KMS-11 (cell line): Measurements from ENCODE around the gene ARMC2.

Experiments
- H2AFZ ChIP-seq: fragments of 200-600 bp; sonication (generic); 2 replicates; pipeline ENCODE4 v1.6.1; 2016; ENCODE audit warnings: antibody characterized with exemption, mixed run types, low read depth
- H3K27ac ChIP-seq: fragments of 200-600 bp; sonication (generic); 2 replicates; pipeline ENCODE4 v1.6.1; 2016; ENCODE audit warnings: mild to moderate bottlenecking, mixed run types
- H3K27me3 ChIP-seq: fragments of 200-600 bp; sonication (generic); 2 replicates; pipeline ENCODE4 v1.6.1; 2017; ENCODE audit warnings: mild to moderate bottlenecking, low read depth, mixed run types, moderate library complexity; ENCODE audit not compliant: insufficient read depth
- H3K36me3 ChIP-seq: fragments of 200-600 bp; sonication (generic); 2 replicates; pipeline ENCODE4 v1.6.1; 2017; ENCODE audit warnings: mild to moderate bottlenecking, mixed run types; ENCODE audit not compliant: insufficient read depth
- H3K4me1 ChIP-seq: fragments of 200-600 bp; sonication (generic); 2 replicates; pipeline ENCODE4 v1.6.1; 2016; ENCODE audit warnings: mild to moderate bottlenecking, low read depth, mixed run types; ENCODE audit not compliant: poor library complexity, severe bottlenecking
- H3K4me2 ChIP-seq: fragments of 200-600 bp; sonication (generic); 2 replicates; pipeline ENCODE4 v1.7.0; 2016; ENCODE audit warnings: mild to moderate bottlenecking, mixed run types
- H3K4me3 ChIP-seq: fragments of 200-600 bp; sonication (generic); IDR thresholded peaks from 2 replicates; pipeline ENCODE4 v1.6.1; 2017; ENCODE audit warnings: low read depth, low read length, mixed read lengths; ENCODE audit not compliant: insufficient read depth
- H3K79me2 ChIP-seq: fragments of 200-600 bp; sonication (generic); 2 replicates; pipeline ENCODE4 v1.6.1; 2016; ENCODE audit warnings: low read depth, mixed run types; ENCODE audit not compliant: insufficient read depth
- H3K9ac ChIP-seq: fragments of 200-600 bp; sonication (generic); 2 replicates; pipeline ENCODE4 v1.6.1; 2016; ENCODE audit warnings: mild to moderate bottlenecking, mixed run types
- H4K20me1 ChIP-seq: fragments of 200-600 bp; sonication (generic); 2 replicates; pipeline ENCODE4 v1.6.1; 2016; ENCODE audit warnings: mild to moderate bottlenecking, mixed run types; ENCODE audit not compliant: insufficient read depth
- TF ChIP-seq, protein P1 (sequence below): fragments of 200-600 bp; sonication (generic); conservative IDR thresholded peaks from 2 replicates; pipeline ENCODE4 v1.6.1; 2017; ENCODE audit warnings: low read depth, mild to moderate bottlenecking, antibody characterized with exemption, low read length, moderate library complexity, mixed read lengths

The ARMC2 gene

DNA sequence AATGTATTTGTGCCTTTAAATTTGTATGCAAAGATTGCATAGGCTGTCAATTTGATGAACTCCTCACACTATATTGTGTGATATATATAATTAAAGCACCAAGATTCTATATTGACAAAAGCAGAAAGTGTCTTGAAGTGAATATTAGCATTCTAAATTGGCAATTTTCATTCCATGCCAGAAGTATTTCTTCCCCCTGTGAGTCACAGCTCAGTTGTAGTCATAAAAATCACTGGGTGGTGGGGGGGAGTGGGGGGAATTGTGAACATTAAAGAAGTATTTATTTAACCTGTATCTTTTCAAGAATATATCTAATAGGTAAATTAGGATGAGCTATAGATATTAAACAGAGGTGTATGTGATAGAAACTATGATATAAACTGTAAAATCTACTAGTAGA, 3.1 kb upstream of the ARMC2 start:
- H3K36me3 ChIP-seq = no peaks in the 10 kb centered on the region

GRCh38 chr6:108846101-108846500, 2.1 kb upstream of the ARMC2 start:
- TF ChIP-seq, protein P1, sequence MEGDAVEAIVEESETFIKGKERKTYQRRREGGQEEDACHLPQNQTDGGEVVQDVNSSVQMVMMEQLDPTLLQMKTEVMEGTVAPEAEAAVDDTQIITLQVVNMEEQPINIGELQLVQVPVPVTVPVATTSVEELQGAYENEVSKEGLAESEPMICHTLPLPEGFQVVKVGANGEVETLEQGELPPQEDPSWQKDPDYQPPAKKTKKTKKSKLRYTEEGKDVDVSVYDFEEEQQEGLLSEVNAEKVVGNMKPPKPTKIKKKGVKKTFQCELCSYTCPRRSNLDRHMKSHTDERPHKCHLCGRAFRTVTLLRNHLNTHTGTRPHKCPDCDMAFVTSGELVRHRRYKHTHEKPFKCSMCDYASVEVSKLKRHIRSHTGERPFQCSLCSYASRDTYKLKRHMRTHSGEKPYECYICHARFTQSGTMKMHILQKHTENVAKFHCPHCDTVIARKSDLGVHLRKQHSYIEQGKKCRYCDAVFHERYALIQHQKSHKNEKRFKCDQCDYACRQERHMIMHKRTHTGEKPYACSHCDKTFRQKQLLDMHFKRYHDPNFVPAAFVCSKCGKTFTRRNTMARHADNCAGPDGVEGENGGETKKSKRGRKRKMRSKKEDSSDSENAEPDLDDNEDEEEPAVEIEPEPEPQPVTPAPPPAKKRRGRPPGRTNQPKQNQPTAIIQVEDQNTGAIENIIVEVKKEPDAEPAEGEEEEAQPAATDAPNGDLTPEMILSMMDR = no peak
- Histone ChIP-seq H3K27me3 (no peaks in the 10 kb centered on the region), H2AFZ (no peak overlapping the region), H3K36me3 (no peaks in the 10 kb centered on the region), H3K27ac (no peak overlapping the region), H3K4me1 (peaks cover 18% of the 10 kb centered on the region), H3K79me2 (no peaks in the 10 kb centered on the region), H3K4me2 (no peak overlapping the region), H4K20me1 (no peaks in the 10 kb centered on the region), H3K9ac (no peak overlapping the region), H3K4me3 (no peak overlapping the region)

More for the DNA sequence above, 3.1 kb upstream of the ARMC2 start:
- Histone ChIP-seq H3K4me1 (peaks cover 25% of the 10 kb centered on the region), H3K9ac (no peak overlapping the region), H3K27ac (no peak overlapping the region), H2AFZ (no peak overlapping the region), H3K4me3 (no peak overlapping the region), H3K4me2 (no peak overlapping the region), H3K79me2 (no peaks in the 10 kb centered on the region), H3K27me3 (no peaks in the 10 kb centered on the region), H4K20me1 (no peaks in the 10 kb centered on the region)
- TF ChIP-seq, protein P1 = no peak

DNA sequence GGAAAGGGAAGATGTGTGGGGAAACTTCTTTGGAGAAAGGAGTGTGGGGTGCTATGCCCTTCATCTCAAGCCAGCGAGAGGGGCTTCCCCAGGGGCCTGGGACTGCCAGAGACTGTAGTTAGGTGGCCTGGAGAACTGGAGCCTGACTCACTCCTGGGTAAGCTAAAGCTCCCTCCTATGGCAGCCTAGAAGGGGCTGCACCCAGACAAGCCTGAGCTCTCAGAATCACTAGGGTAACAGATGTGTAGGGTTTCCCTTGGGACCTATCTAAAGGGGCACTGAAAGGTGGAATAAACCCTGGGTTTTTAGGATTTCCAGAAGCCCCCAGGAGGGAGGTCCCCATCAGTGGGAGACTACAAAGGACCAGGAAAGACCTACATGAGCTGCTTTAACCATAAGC, 1.6 kb upstream of the ARMC2 start:
- Histone ChIP-seq H3K4me3 (no peak overlapping the region), H3K27me3 (no peaks in the 10 kb centered on the region), H3K4me1 (peaks cover 12% of the 10 kb centered on the region), H4K20me1 (no peaks in the 10 kb centered on the region), H2AFZ (no peak overlapping the region), H3K79me2 (no peaks in the 10 kb centered on the region), H3K4me2 (no peak overlapping the region), H3K27ac (no peak overlapping the region), H3K36me3 (no peaks in the 10 kb centered on the region), H3K9ac (no peak overlapping the region)
- TF ChIP-seq, protein P1 = no peak

GRCh38 chr6:108847738-108848115, 495 bp upstream of the ARMC2 start:
- H3K4me1 ChIP-seq = peaks cover 5% of the 10 kb centered on the region
- H3K27me3 ChIP-seq = no peaks in the 10 kb centered on the region
- H3K9ac ChIP-seq = peak overlapping the region; percentile 49; the same call in 1 of the 2 replicates
- H2AFZ ChIP-seq = peak overlapping the region; percentile 76
- H4K20me1 ChIP-seq = no peaks in the 10 kb centered on the region
- H3K36me3 ChIP-seq = no peaks in the 10 kb centered on the region
- peak overlapping the region; percentile 64 for H3K4me2 ChIP-seq
- no peaks in the 10 kb centered on the region for H3K79me2 ChIP-seq
- TF ChIP-seq, protein P1 = no peak
- H3K27ac ChIP-seq = no peak overlapping the region
- no peak overlapping the region for H3K4me3 ChIP-seq
